ENCODE data around the gene DNASE1. TPM values are rescaled to one million over a fixed set of nuclear protein-coding genes. Genes with fewer than 3 reads are reported as not detected.

DNASE1 gene
- total and polyA plus RNA-seq, 8 donors, result 10.4 to 128 (median 38.2) TPM

DNA sequence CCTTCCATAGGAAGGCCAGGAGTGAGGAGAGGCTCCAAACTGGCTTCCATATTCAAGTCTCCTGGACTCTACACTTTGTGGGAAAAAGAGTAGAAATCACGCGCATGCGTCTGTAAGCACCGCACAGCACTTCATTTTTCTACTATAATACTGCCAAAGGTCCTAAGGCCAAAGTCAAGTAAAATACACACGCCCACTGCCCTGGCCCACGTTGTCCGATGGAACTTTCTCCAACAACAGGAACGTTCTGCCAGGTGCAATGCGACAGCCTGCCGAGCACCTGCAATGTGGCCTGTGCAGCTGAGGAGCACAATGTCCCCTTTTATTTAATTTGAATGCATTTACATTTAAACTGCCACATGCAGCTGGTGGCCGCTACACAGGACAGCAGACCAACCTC lies 23.5 kb downstream of the DNASE1 start:
- Histone ChIP-seq H3K36me3 (peaks cover 58 to 100% (median 98%) of the 10 kb centered on the region in 4 donors), H3K9me3 (no peaks in the 10 kb centered on the region), H3K4me3 (no peak overlapping the region), H3K27me3 (no peaks in the 10 kb centered on the region), H3K27ac (no peak overlapping the region), H3K4me1 (no peaks in the 10 kb centered on the region)
- intact Hi-C loops (cut with DNase I; ENCODE audit: low total_unique reads), result no loop called here
- TF ChIP-seq POLR2A (IDR thresholded peaks at IDR 0.05) (no peak), EP300 (IDR thresholded peaks at IDR 0.05) (no peak), CTCF (IDR thresholded peaks at IDR 0.05) (no peak), POLR2AphosphoS5 (IDR thresholded peaks at IDR 0.05) (no peak)
- DNase-seq, result no peak
- 88 to 93% (median 90%) methylated on average over 11 of the region's 11 CpGs for WGBS, 5 donors

DNA sequence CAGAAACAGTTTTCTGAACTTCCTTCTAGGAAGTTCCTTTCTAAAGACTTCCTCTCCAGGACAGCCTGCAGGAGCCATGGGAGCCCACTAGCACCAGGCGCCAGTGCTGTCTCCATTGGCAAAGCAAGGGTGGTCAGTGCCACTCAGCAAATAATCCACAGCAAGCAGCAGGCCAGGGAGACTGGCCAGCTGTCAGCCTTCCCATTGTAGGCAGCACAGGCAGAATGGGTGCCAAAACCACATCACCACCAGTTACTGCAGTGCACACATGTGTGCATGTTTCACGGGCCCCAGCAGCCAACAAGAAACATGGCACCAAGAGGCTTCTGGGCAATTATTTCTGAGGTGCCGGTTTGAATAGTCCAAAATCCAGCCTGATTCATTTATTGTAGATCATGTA lies 26.7 kb downstream of the DNASE1 start:
- H3K9me3 ChIP-seq, result no peaks in the 10 kb centered on the region

DNA sequence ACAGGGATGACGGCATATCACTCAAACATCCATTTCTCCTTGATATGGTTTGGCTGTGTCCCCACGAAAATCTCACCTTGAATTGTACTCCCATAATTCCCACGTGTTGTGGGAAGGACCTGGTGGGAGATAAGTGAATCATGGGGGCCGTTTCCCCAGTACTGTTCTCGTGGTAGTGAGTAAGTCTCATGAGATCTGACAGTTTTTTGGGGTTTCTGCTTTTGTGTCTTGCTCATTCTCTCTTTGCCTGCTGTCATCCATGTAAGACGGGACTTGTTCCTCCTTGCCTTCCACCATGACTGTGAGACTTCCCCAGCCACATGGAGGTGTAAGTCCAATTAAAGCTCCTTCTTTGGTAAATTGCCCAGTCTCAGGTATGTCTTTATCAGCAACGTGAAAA lies 32.5 kb downstream of the DNASE1 start:
- WGBS, 5 donors, result 79 to 83% (median 82%) methylated on average over 7 of the region's 7 CpGs
- no peak overlapping the region for H3K4me3 ChIP-seq
- H3K4me1 ChIP-seq, result peaks cover 0 to 17% (median 15%) of the 10 kb centered on the region in 4 donors
- DNase-seq, result no peak
- no peaks in the 10 kb centered on the region for H3K9me3 ChIP-seq
- intact Hi-C loops (cut with DNase I; ENCODE audit: low total_unique reads), result no loop called here
- H3K36me3 ChIP-seq, result peaks cover 28 to 70% (median 68%) of the 10 kb centered on the region in 4 donors
- H3K27me3 ChIP-seq, result no peaks in the 10 kb centered on the region
- no peak overlapping the region for H3K27ac ChIP-seq
- no peak for TF ChIP-seq EP300 (IDR thresholded peaks at IDR 0.05)
- no peak for TF ChIP-seq POLR2A (IDR thresholded peaks at IDR 0.05)
- no peak for TF ChIP-seq POLR2AphosphoS5 (IDR thresholded peaks at IDR 0.05)
- no peak for TF ChIP-seq CTCF (IDR thresholded peaks at IDR 0.05)

More for the DNA sequence above, 26.7 kb downstream of the DNASE1 start:
- no peak for DNase-seq
- no peaks in the 10 kb centered on the region for H3K27me3 ChIP-seq
- H3K4me3 ChIP-seq, result no peak overlapping the region
- intact Hi-C loops (cut with DNase I; ENCODE audit: low total_unique reads), result no loop called here
- H3K27ac ChIP-seq, result no peak overlapping the region
- 65 to 85% (median 76%) methylated on average over 3 of the region's 3 CpGs for WGBS, 5 donors
- H3K4me1 ChIP-seq, result no peaks in the 10 kb centered on the region
- peaks cover 43 to 99% (median 97%) of the 10 kb centered on the region in 4 donors for H3K36me3 ChIP-seq
- TF ChIP-seq EP300 (IDR thresholded peaks at IDR 0.05) (no peak), POLR2AphosphoS5 (IDR thresholded peaks at IDR 0.05) (no peak), CTCF (IDR thresholded peaks at IDR 0.05) (no peak), POLR2A (IDR thresholded peaks at IDR 0.05) (no peak)

GRCh38 chr16:3687792-3688191 lies 33.3 kb downstream of the DNASE1 start:
- 85 to 94% (median 93%) methylated on average over 9 of the region's 9 CpGs for WGBS, 5 donors
- peaks cover 24 to 62% (median 61%) of the 10 kb centered on the region in 4 donors for H3K36me3 ChIP-seq

More at GRCh38 chr16:3687792-3688191, 33.3 kb downstream of the DNASE1 start:
- TF ChIP-seq EP300 (IDR thresholded peaks at IDR 0.05), result no peak
- TF ChIP-seq POLR2A (IDR thresholded peaks at IDR 0.05), result no peak
- TF ChIP-seq CTCF (IDR thresholded peaks at IDR 0.05), result no peak
- no peak for TF ChIP-seq POLR2AphosphoS5 (IDR thresholded peaks at IDR 0.05)
- Histone ChIP-seq H3K4me3 (no peak overlapping the region), H3K4me1 (peaks cover 0 to 17% (median 15%) of the 10 kb centered on the region in 4 donors), H3K9me3 (no peaks in the 10 kb centered on the region), H3K27ac (no peak overlapping the region), H3K27me3 (no peaks in the 10 kb centered on the region)
- DNase-seq, result no peak
- intact Hi-C loops (cut with DNase I; ENCODE audit: low total_unique reads), result no loop called here

Measured in stomach (tissue), 9 donors.